RWPE2 (cell line): ENCODE results near the gene DUSP9.

Source experiments
- ATAC-seq: fragments of 200-7000 bp; cut with Tn5 transposase; 3 replicates; pipeline ENCODE4 v1.9.1; 2021; ENCODE audit warnings: low read depth
- DNase-seq: peaks from one replicate; pipeline ENCODE4 v3.0.0-alpha.2; 2020; ENCODE audit warnings: low spot score
- H3K27ac ChIP-seq: fragments of 450-650 bp; 2 replicates; pipeline ENCODE4 v1.5.1; 2017; ENCODE audit warnings: mild to moderate bottlenecking; ENCODE audit not compliant: poor library complexity, severe bottlenecking
- H3K27me3 ChIP-seq: fragments of 250-450 bp; sonication (Bioruptor Pico); 2 replicates; pipeline ENCODE4 v1.5.1; 2021; ENCODE audit warnings: mild to moderate bottlenecking, moderate library complexity; ENCODE audit not compliant: insufficient read depth, poor library complexity, severe bottlenecking
- H3K36me3 ChIP-seq: fragments of 250-450 bp; sonication (Bioruptor Pico); 2 replicates; pipeline ENCODE4 v1.5.1; 2020; ENCODE audit warnings: low read depth, mild to moderate bottlenecking, moderate library complexity
- H3K4me1 ChIP-seq: fragments of 250-450 bp; sonication (Bioruptor Pico); 2 replicates; pipeline ENCODE4 v1.5.1; 2021; ENCODE audit warnings: mild to moderate bottlenecking, moderate library complexity; ENCODE audit not compliant: insufficient read depth, poor library complexity, severe bottlenecking
- H3K4me3 ChIP-seq: fragments of 250-450 bp; sonication (Bioruptor Pico); 2 replicates; pipeline ENCODE4 v1.5.1; 2021; ENCODE audit warnings: mild to moderate bottlenecking, moderate library complexity; ENCODE audit not compliant: severe bottlenecking
- H3K9me3 ChIP-seq: fragments of 250-450 bp; sonication (Bioruptor Pico); 2 replicates; pipeline ENCODE4 v1.5.1; 2021; ENCODE audit warnings: mild to moderate bottlenecking, moderate library complexity; ENCODE audit not compliant: severe bottlenecking
- TF ChIP-seq, protein P1 (sequence below): fragments of 450-650 bp; IDR thresholded peaks from one replicate; pipeline ENCODE4 v1.5.1; 2017; ENCODE audit warnings: mild to moderate bottlenecking, moderate library complexity; ENCODE audit not compliant: poor library complexity, severe bottlenecking

DUSP9 gene

DNA sequence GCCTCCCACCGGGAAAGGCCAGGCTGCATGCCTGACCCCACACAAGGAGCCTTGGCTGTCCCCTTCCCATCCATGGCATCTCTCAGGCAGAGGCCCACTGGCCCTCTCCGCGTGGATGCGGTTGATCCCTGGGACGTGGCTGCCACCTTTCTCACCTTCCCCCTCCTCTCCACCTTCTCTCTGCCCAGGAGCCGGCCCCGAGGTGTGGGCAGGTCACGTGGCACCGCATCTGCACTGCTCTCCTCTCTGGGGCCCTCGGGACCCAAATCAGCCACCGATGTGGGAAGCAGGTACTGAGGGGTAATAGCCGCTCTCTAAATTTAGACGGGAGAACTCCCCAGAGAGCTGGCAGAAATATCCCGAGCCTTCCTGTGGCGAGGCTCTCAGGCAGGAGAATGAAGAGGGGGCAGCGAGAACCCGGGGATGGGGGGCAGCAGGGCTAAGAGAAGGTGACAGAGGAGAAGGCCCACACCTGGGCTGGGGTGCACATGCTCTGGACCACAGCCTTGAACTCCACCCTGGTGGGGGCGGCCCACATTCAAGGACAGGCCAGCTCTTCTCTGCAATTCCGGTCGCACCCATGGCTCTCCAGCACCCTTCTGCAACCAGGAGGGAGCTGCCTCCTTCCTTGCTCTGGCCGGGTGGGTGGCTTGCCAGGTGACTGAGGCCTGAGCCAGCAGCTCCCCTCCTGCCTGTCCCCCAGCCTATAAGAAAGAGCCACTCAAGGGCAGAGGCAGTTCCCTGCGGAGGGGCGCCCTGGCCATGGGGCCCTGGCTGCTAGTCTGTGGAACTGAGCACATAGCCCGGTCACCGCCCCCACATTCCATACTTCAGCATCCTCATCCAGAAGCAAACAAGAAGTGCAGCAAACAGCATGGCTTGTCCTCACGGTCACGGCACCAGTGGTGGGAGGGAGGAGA, 9.6 kb upstream of the DUSP9 start:
- no peaks in the 10 kb centered on the region for H3K9me3 ChIP-seq
- peaks cover 4% of the 10 kb centered on the region for H3K27me3 ChIP-seq
- no peaks in the 10 kb centered on the region for H3K36me3 ChIP-seq
- no peak overlapping the region for H3K27ac ChIP-seq
- no peaks in the 10 kb centered on the region for H3K4me1 ChIP-seq
- TF ChIP-seq, protein P1, sequence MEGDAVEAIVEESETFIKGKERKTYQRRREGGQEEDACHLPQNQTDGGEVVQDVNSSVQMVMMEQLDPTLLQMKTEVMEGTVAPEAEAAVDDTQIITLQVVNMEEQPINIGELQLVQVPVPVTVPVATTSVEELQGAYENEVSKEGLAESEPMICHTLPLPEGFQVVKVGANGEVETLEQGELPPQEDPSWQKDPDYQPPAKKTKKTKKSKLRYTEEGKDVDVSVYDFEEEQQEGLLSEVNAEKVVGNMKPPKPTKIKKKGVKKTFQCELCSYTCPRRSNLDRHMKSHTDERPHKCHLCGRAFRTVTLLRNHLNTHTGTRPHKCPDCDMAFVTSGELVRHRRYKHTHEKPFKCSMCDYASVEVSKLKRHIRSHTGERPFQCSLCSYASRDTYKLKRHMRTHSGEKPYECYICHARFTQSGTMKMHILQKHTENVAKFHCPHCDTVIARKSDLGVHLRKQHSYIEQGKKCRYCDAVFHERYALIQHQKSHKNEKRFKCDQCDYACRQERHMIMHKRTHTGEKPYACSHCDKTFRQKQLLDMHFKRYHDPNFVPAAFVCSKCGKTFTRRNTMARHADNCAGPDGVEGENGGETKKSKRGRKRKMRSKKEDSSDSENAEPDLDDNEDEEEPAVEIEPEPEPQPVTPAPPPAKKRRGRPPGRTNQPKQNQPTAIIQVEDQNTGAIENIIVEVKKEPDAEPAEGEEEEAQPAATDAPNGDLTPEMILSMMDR = no peak
- H3K4me3 ChIP-seq = no peak overlapping the region
- ATAC-seq (no peak), DNase-seq (no peak)

DNA sequence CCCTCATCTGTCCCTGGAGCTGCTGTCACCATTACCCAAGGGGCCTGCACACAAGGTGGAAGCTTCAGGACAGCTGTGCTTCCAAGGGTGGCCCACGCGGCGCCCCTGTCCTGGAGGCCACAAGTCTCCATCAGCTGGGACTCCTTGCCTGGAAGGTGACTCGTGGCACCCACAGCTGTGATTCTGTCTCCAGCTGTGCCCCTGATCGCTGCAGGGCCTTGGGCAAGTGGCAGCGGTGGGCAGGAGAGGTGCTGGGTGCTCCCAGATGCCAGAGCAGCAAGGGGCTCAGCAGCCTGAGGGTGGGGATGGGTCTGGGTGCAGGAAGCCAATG, 9.0 kb upstream of the DUSP9 start:
- Histone ChIP-seq H3K4me1 (no peaks in the 10 kb centered on the region), H3K4me3 (no peak overlapping the region), H3K36me3 (no peaks in the 10 kb centered on the region), H3K27ac (no peak overlapping the region), H3K9me3 (no peaks in the 10 kb centered on the region), H3K27me3 (peaks cover 9% of the 10 kb centered on the region)
- ATAC-seq = no peak
- DNase-seq = no peak
- TF ChIP-seq, protein P1 = no peak

DNA sequence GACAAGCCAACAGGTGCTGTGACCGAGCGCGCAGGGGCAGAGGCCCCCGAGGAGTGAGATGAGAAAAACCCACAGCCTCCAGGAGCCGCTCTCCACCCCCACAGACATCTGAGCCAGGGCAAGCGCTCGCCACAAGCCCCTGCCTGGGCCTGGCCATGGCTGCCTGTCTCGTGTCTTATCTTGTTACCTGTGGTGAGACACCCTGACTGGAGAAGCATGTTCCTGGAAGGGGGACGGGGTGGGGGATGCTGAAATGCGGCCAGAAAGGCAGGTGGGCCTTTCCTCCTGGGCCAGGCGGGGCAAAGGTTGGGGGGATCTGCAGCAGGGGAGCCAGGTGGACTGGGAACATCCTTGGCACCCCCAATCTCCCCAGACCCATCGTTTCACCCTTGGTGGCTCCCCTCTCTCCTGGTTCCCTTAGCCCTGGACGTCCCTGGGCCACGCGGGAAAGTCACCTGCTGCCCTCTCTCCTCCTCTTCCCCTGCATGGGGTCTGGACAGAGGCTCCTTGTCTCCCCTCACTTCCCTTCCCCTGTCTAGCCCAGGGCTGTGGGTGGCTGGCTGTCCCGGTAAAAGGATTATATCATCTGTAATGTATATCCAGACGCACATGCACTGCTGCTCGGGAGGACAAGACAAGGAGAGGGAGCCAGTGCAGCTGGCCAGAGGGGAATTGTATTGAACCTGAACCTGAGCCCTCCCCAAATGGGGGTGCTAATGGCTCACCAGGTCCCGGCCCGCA, 8.4 kb upstream of the DUSP9 start:
- Histone ChIP-seq H3K9me3 (no peaks in the 10 kb centered on the region), H3K27me3 (peaks cover 15% of the 10 kb centered on the region), H3K4me1 (no peaks in the 10 kb centered on the region), H3K27ac (no peak overlapping the region), H3K36me3 (no peaks in the 10 kb centered on the region), H3K4me3 (no peak overlapping the region)
- ATAC-seq (no peak), DNase-seq (peak; percentile 25)
- TF ChIP-seq, protein P1 = no peak

DNA sequence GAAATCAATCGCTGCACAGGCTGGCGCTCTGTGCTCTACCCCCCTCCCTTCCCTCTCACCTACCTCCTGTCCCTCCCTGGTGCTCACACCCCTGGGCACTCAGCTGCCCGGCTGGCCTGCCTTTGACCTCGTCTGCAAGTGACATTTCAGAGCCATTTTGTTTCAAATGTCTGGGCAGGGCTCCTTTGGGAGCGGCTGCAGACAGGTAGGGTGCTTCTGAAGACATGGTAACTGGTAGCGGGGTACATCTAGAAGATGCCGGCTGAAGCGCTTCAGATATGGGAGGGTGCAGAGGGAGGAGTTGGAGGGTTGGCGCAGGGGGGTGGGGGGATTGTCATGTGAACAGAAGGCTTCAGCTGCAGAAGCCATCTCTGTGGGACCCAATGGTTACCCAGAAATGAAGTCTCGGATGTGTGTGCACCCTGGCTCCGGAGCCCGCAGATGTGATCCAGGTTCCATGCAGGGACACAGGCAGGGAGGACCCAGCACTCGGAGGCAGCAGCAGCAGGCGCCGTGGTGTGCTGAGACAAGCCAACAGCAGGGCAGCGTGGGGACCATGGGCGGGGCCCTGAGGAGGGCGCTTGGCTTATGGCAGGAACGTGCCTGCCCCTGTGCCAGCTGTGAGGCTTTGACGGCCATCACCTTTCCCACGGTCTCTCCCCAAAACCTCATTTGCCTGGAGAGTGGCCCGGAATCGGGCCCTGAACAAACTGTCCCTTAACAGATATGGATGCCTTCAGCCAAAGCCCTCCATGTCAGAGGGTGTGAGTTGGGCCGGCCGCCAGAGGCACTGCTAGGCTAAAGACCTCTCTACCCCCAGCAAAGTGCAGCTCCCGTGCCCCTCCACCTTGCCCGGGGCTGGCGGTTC, 7.6 kb upstream of the DUSP9 start:
- Histone ChIP-seq H3K27me3 (peaks cover 18% of the 10 kb centered on the region), H3K9me3 (no peaks in the 10 kb centered on the region), H3K27ac (no peak overlapping the region), H3K4me1 (no peaks in the 10 kb centered on the region), H3K36me3 (no peaks in the 10 kb centered on the region), H3K4me3 (no peak overlapping the region)
- TF ChIP-seq, protein P1 = no peak
- no peak for ATAC-seq
- peak; percentile 23 for DNase-seq
